Measurements from ENCODE around the gene PSMB3. TPM values are rescaled to one million over a fixed set of nuclear protein-coding genes. Genes with fewer than 3 reads are reported as not detected.

Gene PSMB3
- total and polyA plus RNA-seq, 9 of the 15 experiments (the other 6 are each of a cell fraction or from before 2014, with no cell fraction given): 460 to 2,775 (median 574) TPM

GRCh38 chr17:38799501-38800236 lies 47.1 kb downstream of the PSMB3 start, which contains the start of gene PIP4K2B (continued):
- TF ChIP-seq SRSF9 (IDR thresholded peaks at IDR 0.05; ENCODE audit: borderline replicate concordance, low read depth, low read length) (no peak), RBM22 (IDR thresholded peaks at IDR 0.05; ENCODE audit: low read depth, low read length, poor library complexity, severe bottlenecking) (peak; percentile 80), SUPT5H (IDR thresholded peaks at IDR 0.05) (peak; percentile 82), RREB1 (CRISPR knock-in tag; IDR thresholded peaks at IDR 0.05) (peak; percentile 53; the same call in 1 of the 2 replicates), SETDB1 (IDR thresholded peaks at IDR 0.05; ENCODE audit: low read length) (no peak), KDM5B (IDR thresholded peaks at IDR 0.05; ENCODE audit: insufficient replicate concordance, low read depth, low read length) (no peak), MAFF (IDR thresholded peaks at IDR 0.05; ENCODE audit: low read length) (peak; percentile 35; the same call in 1 of the 2 replicates), CREM (IDR thresholded peaks at IDR 0.05; ENCODE audit: low read depth) (peak; percentile 83), ZFX (CRISPR knock-in tag; IDR thresholded peaks at IDR 0.05) (peak; percentile 60; the same call in 1 of the 2 replicates), LARP7 (IDR thresholded peaks at IDR 0.05) (no peak), FOXK1 (CRISPR knock-in tag; IDR thresholded peaks at IDR 0.05; ENCODE audit: borderline replicate concordance) (no peak), ZFP1 (CRISPR knock-in tag; IDR thresholded peaks at IDR 0.05) (no peak), BHLHE40 (IDR thresholded peaks at IDR 0.05; ENCODE audit: low read length) (peak; percentile 95), ZNF347 (CRISPR knock-in tag; IDR thresholded peaks at IDR 0.05; ENCODE audit: low read depth) (no peak), HDAC2 (IDR thresholded peaks at IDR 0.05) (peak; percentile 37; the same call in 1 of the 2 replicates), PHTF2 (CRISPR knock-in tag; IDR thresholded peaks at IDR 0.05) (no peak), SREBF1 (IDR thresholded peaks at IDR 0.05; ENCODE audit: borderline replicate concordance, low read depth, low read length) (peak; percentile 95), NCOR1 (IDR thresholded peaks at IDR 0.05) (no peak), POLR2H (tag; IDR thresholded peaks at IDR 0.05; ENCODE audit: low read depth) (peak; percentile 90), TEAD4 (IDR thresholded peaks at IDR 0.05; ENCODE audit: low read length) (peak; percentile 55), TEAD4 (CRISPR knock-in tag; IDR thresholded peaks at IDR 0.05; ENCODE audit: borderline replicate concordance) (no peak), ZNF655 (CRISPR knock-in tag; IDR thresholded peaks at IDR 0.05) (0 out of 2 replicates have a peak, but pooled peaks have one; percentile 38)

All from K562 (cell line).